GM18517 (cell line): Measurements from ENCODE around the gene ITPR3.

Source experiments
- ATAC-seq: cut with Tn5 transposase; IDR thresholded peaks from one replicate; pipeline ENCODE4 v1.9.1; 2021; ENCODE audit warnings: mild to moderate bottlenecking, moderate library complexity; ENCODE audit not compliant: unreplicated experiment

ITPR3 gene

DNA sequence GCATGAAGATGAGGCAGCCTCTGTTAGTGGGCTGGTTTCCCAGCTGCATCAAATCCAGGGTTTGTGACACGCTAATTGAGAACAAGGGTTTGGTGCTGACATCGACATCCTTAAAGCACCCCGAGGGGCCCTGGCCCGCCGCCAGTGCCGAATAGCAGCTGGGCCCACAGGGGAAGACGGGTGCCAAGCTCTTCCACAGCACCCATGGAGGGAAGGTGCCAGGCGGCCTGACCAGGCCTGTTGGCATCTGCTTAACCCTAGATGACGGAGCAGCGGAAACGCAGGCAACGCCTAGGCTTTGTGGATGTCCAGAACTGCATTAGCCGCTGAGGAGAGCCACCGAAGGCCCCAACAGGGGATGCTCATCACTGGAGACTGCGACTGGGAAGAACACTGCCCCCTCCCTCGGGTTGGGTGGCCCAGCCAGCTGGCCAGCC lies 74.3 kb downstream of the ITPR3 start:
- ATAC-seq, result no peak

DNA sequence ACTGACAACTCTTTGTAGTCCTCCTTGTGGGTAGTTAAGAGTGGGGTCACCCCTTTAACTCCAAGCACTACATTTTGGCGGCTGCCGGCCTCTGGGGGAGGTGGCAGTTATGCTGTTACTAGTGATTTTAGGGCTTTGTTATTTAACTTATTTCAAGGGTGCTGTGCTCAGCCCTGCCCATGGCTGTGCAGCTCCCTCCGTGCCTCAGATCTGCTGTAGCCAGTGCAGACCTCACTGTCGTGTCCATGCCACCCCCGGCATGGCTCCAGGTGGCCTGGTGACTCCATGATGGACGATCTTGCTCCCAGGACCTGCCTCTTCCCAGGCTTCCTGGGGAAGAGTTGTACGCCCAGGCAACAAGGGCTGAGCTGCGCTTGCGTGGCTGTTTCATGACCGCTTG lies 75.0 kb downstream of the ITPR3 start:
- ATAC-seq, result no peak

DNA sequence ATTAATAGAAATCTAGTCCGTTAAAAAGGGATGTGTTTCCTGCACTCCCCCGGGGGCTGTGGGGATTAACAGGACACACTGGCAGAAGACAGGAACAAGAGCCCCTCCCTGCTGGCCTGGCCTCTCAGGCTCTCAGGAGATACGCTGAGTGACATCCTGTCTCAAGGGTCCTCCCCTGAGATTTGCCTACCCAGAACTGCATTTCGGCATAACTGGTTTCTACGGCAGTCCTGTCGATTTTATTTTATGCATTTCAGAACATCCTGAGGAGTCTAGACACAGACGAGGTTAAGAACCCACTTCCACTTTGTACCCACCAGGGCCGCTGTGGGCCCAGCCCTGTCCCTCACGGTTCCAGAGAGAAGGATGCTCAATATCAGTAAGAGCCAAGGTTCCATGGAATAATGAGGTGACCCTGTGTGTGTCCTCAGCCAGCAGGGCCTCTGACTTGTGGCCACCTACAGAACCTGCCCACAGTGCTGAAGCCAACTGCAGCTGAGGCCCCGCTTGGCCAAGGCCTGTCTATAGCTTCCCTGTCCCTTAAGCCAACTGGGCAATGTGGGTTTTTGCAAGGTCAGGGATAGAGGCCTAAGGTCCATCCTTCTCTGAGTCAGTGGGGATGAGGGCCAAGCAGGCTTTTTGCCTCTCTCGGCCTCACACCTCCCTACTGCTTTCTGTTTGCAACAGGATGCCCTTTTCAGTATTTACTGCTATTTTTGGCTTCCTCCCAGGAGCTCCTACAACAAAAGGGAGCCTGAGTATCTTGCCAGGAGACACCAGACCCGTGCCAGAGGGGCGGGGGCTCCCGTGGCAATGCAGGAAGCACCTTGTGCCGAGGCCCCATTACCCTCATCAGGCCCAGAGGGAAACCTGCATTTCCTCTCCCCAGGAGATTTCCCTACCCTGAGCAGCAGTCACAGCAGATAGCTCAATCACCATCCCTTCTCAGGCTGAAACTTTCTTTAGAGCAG lies 75.7 kb downstream of the ITPR3 start:
- ATAC-seq, result no peak

DNA sequence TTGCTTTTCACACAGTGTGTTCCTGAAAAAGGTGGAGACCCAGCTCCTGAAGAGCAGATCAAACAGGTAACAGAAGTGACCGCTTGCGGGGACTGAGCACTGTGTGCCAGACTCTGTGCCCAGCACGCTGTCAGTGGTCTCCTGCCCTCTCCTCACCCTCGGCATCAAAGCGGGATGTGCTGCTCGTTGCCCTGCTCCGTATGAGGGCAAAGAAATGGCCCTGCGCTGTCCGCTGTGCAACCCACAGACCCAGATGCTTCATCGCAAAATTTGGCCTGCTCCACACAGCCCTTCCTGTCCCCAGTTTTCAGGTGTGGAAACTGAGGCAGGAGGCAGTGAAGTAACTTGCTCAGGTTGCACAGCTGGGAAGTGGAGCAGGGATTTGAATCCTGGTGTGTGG lies 76.7 kb downstream of the ITPR3 start:
- no peak for ATAC-seq

DNA sequence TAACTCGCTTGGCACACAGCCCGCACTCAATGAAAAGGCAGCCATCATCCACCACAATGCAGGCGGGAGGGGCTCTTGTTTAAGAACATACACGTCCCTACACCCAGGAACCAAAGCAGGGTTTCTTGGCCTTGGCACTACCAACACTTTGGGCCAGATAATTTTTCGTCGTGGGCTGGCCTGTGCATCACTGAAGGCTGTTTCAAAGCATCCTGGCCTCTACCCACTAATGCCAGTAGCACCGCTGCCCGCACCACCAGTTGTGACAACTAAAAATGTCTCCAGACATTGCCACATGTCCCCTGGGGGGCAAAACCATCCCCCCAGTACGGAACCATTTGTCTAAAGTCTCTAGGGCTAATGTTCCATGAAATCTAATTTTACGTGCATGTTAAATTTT lies 77.4 kb downstream of the ITPR3 start:
- ATAC-seq, result no peak

DNA sequence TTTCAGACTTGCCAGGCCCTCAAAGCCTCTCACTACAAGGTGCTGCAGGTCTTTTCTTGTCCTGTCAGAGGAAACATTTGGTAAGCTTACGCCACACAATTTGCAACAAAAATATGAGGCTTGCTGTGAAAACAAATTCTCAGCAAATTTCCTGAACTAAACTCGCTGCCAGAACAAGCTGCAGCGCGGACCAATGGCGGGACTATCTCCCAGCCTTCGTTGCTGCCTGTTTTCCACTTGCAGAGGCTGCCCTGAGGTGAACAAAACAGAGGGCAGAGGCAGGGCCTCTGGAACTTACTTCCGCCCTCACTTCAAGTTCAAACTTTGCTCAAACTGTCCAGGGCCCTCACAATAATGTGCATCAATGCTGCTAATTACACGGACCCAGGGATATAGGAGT lies 78.0 kb downstream of the ITPR3 start:
- no peak for ATAC-seq

DNA sequence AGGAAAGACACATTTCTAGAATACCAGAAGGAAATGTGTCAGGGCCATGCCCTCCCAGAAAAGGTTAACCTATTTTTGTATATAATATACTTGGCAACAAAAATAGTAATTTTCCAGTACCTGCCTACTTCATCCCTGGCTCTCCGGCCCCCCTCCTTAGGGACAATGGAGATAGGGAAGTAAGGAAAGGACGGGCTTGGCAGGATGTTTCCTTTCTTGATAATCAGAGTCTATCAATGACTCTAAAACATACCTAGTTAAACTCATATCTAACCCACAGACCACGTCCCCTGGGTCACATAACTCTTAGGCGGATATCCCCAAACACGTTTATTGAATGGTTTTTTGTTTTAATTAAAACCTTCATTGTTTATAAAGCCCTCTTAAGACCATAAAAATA lies 78.6 kb downstream of the ITPR3 start:
- ATAC-seq, result no peak

DNA sequence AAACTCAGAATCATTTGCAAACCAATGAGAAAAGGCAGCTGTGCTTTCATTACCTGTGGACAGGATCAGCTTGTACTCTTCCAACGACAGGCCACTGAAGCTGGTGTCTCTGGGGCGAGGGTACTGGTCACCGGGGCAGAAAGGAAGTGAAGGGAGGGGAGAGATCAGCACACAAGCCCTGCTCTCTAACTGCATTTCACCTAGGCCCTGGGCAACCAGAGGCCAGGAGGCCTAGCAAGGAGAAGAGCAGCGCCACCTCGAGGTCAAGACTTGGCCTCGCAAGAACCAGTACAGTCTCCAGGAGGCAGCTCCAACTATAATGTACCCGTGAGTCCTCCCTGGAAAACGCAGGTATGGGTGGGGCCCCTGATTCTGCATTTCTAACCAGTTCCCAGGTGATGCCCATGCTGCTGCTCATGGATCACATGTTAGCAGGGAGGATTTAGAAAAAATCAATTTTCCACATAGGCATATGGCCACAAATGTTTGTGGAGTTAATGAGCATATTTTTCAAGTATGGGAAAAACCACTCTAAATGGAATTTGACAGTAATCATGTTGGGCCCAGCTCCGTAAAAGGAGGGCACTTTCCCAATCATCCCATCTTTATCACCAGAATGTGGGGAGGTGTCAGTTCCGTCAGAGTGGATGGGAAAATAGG lies 79.4 kb downstream of the ITPR3 start:
- no peak for ATAC-seq

DNA sequence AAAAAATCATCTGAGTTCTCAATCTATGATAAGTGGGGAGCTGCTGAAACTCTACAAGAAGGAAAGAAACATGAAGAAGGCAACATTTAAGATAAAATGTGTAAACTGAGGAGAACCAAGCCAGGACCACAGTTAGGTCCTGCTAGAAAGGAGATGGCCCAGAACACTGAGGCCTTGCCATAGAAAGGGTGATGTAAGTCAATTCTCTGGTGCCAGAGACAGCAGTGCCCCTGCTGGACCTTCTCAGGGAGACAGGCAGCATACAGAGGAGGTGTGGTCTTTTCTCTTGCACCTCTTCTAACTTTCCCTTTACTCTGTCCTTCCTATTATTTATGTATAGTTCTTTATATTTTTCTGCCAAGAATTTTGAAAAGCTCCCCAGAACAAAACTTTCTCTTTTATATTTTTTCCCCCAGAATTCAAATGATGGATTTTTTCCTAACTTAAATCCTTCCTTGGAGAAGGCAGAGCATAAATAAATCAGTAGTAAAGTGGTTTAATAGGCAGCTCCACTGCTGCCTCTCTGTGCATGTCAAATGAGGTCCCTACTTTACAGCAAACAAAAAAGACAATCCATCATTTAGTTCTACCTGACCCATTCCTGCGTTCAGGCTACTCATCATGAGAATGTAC lies 81.3 kb downstream of the ITPR3 start:
- no peak for ATAC-seq

DNA sequence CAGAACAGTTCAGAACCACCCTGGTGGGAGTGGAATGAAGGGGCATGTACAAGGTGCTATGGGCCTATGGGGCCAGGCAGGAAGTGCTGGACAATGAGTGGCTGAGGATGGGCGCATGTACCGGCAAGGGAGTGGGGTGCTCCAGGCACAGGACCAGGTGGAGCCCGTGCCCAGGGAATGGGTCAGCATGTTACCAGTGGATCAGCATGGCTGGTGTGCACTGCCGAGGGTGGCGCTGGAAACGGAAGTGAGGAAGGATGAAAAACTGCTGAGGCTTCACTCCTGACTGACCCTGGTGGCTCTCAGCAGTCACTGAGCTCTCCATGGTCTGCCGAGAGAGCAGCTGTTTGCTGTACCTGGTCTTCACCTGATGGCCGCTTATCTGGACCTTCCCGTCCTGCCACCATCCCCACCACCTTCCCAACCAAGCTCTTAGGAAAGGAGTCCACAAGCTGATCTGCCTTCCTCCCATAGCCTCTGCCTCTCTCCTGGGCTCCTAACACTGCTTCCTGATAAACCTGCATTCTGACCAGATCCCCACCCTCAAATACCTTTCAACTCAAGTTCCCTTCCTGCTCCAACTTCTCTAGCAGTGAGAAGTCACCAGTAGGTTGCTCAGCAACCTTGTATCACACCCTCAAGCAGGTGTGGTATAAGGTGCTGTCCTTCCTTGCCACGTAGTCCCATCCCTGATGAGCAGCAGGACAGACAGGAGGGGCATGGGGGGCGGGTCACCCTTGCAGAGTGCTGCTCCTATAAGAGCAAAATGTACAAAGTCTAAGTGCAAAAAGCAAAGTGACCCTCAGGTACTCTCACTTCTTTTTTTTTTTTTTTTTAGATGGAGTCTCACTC lies 83.3 kb downstream of the ITPR3 start:
- ATAC-seq, result no peak

DNA sequence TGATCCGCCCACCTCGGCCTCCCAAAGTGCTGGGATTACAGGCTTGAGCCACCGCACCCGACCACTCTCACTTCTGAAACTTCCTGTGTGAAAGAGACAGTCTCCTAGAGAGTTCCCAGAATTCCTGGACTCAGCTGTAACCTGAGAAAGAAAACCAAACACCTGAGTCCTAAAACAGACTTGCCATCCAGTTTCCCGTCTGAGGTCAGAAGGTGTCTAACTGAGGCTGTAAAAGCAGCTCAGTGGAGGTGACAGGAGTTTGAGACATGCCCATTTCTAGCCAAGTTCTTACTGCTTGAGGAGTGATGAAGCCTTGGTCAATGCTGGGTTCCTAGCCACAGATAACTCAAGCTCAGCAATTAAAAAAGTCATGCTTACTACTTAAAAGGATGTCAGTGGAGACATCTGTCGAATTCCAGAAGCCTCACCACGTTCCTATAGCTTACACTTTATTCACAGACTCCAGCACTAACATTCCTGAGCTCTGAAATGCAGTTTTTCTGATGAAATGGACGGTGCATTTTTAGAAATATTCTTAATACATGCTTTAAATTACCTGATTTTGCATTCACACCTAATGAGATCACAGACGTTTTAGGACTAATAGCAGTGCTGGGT lies 84.3 kb downstream of the ITPR3 start:
- no peak for ATAC-seq

DNA sequence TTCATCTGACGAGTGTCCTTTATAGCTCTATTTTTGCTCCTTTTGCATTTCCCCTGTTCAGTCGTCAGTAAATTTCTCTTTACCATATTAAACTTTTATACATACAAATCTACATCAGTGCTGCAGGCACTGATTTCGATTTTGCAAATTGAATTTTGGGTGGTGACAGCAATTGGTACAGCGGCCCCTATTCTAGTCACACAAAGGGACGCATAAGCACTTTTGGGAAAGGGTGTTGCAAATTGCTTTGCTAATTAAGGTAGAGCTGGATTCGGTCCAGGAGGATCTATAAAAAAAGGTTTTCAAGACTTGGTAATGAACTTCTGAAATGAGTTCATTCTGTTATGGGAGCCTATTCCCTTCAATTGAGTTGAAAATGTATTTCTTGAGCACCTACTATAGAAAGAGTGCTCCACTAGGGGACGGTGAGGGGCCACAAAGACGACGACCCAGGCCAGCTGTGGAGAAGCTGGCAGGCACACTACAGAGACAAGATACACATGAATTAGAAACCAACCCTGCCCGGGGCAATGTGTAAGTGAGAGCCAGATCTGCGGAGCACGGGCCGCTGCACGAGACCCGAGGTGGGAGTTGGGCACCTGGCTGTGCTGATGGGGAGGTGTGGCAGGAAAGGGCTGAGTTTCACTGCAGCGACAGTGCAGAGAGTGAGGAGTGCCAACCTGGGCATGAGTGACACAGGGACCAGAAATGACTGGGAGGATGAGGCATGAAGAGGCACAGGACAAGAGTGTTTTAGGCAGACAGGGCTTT lies 85.0 kb downstream of the ITPR3 start:
- ATAC-seq, result no peak

DNA sequence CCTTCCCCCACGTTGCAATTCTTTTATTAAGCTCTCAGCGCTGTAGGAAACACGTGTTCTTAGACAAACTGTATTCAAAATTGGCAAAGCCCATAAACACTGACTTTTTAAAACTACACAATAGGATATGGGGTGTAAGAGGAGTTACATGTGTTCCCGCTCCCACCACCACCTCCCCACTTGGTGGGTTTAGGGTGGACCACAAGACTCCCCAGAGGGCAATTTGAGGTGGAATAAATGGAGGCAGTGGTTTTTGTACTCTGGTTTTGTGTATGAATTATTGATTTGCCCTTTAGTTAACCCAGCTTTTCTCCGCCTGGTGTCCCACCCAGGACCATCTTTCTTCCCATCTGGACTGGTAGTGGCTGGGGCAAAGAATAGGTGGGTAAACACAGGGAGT lies 86.6 kb downstream of the ITPR3 start:
- no peak for ATAC-seq

DNA sequence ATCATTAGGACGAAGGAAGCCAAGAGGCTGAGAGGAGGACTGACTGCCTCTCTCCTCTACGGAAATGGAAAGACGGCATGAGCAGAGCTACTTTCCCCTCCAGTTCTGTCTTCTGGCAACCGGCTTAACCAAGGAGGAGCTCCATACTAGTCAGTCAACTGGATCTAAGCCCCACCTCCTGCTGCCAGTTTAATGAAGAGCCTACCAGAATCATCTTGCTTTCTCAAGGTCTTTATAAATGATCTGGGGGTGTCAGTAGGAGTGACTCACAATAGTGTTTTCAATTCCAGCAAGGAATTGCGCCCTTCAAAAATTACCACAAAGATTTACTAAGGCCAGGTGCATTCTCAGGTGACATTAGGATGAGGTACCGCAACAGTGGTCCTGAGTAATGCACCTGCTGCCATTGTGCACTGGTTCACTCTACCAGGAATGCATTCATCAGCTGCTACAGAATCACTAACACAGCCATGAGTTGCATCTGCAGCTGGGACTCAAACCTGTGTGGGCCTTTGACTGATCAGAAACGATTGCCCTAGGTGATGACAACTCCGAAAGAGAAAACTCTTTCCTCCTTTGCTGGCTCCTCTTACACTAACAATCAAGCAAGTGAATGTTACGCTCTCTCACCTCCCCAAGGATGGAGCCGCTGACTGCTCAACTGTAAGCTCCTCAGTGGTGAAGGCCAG lies 87.5 kb downstream of the ITPR3 start:
- no peak for ATAC-seq

DNA sequence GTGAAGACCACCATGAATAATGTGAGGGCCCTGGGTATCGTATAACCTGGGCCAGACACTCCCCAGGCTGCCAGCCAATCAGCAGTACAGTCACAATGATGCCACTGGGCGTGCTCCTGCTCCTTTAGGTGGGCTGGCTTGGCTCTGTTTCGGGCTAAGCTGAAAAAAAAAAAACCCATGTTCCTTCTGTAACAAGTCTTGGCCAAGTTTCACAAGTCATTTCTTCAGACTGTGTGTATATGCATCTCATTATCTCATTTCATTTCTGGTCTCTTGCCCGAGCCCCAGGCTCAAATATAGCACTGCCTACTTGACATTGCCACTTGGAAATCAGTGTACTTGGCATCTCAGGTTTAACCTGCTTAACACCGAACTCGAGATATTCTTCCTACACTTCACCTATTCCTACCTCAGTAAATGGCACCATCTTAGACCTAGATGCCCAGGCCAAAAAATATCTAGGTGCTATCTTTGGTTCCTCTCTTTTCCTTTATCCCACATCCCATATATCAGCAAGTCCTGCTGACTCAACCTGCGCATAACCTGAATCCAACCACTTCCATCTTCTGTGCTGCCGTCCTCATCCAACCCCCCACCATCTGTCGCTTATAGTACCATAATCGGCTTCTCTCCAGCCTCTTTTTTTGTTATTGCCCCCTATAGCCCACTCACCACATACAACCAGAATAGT lies 88.6 kb downstream of the ITPR3 start:
- no peak for ATAC-seq

DNA sequence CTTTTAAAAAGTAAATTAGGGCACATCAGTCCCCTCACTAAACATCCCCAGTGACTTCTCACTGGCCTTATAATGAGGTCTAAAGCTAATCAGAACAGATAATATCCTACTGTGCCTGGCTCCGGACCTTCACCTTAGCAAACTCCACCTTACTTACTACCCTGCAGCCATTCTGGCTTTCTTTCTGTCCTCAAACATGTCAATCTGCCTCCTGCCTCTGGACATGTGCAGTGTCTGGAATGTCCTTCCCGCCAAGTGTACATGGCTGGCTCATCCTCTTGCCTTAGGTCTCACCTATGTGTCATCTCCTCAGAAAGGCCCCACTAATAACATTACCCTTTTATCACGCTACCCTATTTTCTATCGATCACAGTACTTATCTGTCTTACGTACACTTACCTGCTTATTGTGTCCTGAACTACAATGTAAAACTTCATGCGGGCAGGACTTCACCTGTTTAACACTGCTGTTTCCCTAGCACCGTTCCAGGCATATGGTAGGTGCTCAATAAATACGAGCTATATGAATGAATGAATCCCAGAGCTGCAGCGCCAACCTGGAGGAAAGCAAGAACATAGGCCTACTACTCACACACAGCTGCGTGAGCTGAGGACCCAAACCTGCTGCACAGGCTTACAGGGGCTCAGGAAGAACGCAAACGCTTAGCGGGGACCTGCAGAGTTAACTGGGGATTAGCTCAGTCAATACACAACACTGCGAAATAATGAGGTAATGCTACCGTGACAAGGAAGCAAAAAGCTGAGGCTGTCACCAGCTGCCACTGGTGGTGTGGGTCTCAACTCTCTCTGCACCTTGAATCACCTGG lies 89.4 kb downstream of the ITPR3 start:
- no peak for ATAC-seq
